ENCODE measurements around the gene SPOPL.

DNA sequence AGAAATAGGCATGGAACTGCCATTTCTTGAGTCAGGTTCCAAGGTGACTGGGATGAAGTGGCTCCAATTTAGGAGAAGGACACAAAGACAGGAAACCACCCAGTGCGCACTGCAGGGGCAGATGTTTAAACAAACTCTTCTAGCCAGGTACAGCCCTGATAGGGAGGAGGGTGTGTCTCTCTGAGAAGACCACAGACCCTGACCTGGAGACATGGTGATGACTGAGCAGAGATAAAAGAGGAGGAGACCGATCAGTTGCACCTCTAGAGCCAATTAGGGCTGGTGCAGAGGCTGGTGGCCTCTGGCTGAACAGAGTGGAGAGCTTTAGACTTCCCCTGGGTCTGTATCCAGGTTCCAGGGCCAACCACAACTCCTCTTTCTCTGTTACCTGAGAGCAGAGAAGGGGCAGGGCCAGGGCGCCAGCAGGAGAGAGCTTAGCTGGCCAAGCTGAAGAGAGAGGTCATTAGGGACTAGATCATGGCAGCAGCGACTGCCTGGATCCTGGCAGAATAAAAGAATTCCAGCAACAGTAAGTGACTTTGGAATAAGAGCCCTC, 5.4 kb upstream of the SPOPL start:
- TF ChIP-seq, protein P1, sequence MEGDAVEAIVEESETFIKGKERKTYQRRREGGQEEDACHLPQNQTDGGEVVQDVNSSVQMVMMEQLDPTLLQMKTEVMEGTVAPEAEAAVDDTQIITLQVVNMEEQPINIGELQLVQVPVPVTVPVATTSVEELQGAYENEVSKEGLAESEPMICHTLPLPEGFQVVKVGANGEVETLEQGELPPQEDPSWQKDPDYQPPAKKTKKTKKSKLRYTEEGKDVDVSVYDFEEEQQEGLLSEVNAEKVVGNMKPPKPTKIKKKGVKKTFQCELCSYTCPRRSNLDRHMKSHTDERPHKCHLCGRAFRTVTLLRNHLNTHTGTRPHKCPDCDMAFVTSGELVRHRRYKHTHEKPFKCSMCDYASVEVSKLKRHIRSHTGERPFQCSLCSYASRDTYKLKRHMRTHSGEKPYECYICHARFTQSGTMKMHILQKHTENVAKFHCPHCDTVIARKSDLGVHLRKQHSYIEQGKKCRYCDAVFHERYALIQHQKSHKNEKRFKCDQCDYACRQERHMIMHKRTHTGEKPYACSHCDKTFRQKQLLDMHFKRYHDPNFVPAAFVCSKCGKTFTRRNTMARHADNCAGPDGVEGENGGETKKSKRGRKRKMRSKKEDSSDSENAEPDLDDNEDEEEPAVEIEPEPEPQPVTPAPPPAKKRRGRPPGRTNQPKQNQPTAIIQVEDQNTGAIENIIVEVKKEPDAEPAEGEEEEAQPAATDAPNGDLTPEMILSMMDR (IDR thresholded peaks at IDR 0.05; ENCODE audit: poor library complexity, severe bottlenecking): no peak
- TF ChIP-seq POLR2AphosphoS5 (IDR thresholded peaks at IDR 0.05): no peak
